Mammary epithelial cell (primary cell): ENCODE results near the gene PDIA4.

Experiments used
- EZH2 ChIP-seq: IDR thresholded peaks from 2 replicates; pipeline ENCODE4 v1.6.1; 2012; ENCODE audit warnings: low read length, inconsistent platforms, borderline replicate concordance
- TF ChIP-seq, protein P1 (sequence below), 2 donors: IDR thresholded peaks in 1 of 2; conservative IDR thresholded peaks in 1 of 2; 2 replicates each; pipeline ENCODE4 v1.5.1; 2011 to 2012; ENCODE audit warnings: inconsistent platforms in 2 of 2, low read length in 2 of 2, mild to moderate bottlenecking in 2 of 2, control low read depth in 1 of 2, low read depth in 1 of 2; ENCODE audit not compliant: insufficient read depth in 1 of 2; ENCODE audit errors: extremely low read depth in 1 of 2

- TF ChIP-seq, protein P1, sequence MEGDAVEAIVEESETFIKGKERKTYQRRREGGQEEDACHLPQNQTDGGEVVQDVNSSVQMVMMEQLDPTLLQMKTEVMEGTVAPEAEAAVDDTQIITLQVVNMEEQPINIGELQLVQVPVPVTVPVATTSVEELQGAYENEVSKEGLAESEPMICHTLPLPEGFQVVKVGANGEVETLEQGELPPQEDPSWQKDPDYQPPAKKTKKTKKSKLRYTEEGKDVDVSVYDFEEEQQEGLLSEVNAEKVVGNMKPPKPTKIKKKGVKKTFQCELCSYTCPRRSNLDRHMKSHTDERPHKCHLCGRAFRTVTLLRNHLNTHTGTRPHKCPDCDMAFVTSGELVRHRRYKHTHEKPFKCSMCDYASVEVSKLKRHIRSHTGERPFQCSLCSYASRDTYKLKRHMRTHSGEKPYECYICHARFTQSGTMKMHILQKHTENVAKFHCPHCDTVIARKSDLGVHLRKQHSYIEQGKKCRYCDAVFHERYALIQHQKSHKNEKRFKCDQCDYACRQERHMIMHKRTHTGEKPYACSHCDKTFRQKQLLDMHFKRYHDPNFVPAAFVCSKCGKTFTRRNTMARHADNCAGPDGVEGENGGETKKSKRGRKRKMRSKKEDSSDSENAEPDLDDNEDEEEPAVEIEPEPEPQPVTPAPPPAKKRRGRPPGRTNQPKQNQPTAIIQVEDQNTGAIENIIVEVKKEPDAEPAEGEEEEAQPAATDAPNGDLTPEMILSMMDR (conservative IDR thresholded peaks at IDR 0.05 in 1 of 2, IDR thresholded peaks at IDR 0.05 in 1 of 2; ENCODE audit: extremely low read depth in 1 of 2, insufficient read depth in 1 of 2, low read depth in 1 of 2, low read length in 2 of 2): no peak
- TF ChIP-seq EZH2: no peak
These were observed 41.6 kb downstream of the PDIA4 start for GRCh38 chr7:148986742-148987009.
